Activated naive CD4-positive, alpha-beta T cell treated with anti-CD3 and anti-CD28 coated beads, Interleukin-2, amount 50 U/mL, for 24 hours (primary cell): ENCODE data around the gene S1PR4.
"Not testable (repeated sequence)": the region's sequence is repeated elsewhere in the genome, so short reads cannot be mapped to it uniquely, and the experiment has no call there.

Source experiments
- H3K27ac Mint-ChIP-seq: one replicate; pipeline ENCODE4 v1.8.0; 2021; ENCODE audit warnings: mild to moderate bottlenecking, mixed read lengths
- H3K27me3 Mint-ChIP-seq: one replicate; pipeline ENCODE4 v1.8.0; 2021; ENCODE audit warnings: mixed read lengths
- H3K36me3 Mint-ChIP-seq: one replicate; pipeline ENCODE4 v1.8.0; 2021; ENCODE audit warnings: mixed read lengths
- H3K4me1 Mint-ChIP-seq: one replicate; pipeline ENCODE4 v1.8.0; 2021; ENCODE audit warnings: mixed read lengths
- H3K4me3 Mint-ChIP-seq: one replicate; pipeline ENCODE4 v1.8.0; 2021; ENCODE audit warnings: mild to moderate bottlenecking, mixed read lengths
- H3K9me3 Mint-ChIP-seq: one replicate; pipeline ENCODE4 v1.8.0; 2021; ENCODE audit warnings: mixed read lengths

Gene S1PR4

GRCh38 chr19:3185461-3186159, 7.0 kb downstream of the S1PR4 start, which contains the start of gene NCLN:
TSS of gene NCLN (plus strand) at chr19:3185930. CDS start at chr19:3186031, 101 bp downstream.
- no peaks in the 10 kb centered on the region for H3K27me3 Mint-ChIP-seq
- H3K4me3 Mint-ChIP-seq: peak within 1 kb of the TSS; percentile 98
- peaks cover 52% of the 10 kb centered on the region for H3K4me1 Mint-ChIP-seq
- no peaks in the 10 kb centered on the region for H3K9me3 Mint-ChIP-seq
- peaks cover 6% of the 10 kb centered on the region for H3K36me3 Mint-ChIP-seq
- peak within 1 kb of the TSS; percentile 99 for H3K27ac Mint-ChIP-seq

GRCh38 chr19:3186160-3186688, 7.7 kb downstream of the S1PR4 start:
- Mint-ChIP-seq H3K36me3 (peaks cover 6% of the 10 kb centered on the region), H3K27ac (peak overlapping the region; percentile 87), H3K27me3 (no peaks in the 10 kb centered on the region), H3K9me3 (no peaks in the 10 kb centered on the region), H3K4me3 (peak overlapping the region; percentile 91), H3K4me1 (peaks cover 56% of the 10 kb centered on the region)

GRCh38 chr19:3186891-3187661, 8.5 kb downstream of the S1PR4 start:
- Mint-ChIP-seq H3K4me3 (peak overlapping the region; percentile 91), H3K9me3 (no peaks in the 10 kb centered on the region), H3K36me3 (peaks cover 6% of the 10 kb centered on the region), H3K27ac (peak overlapping the region; percentile 87), H3K4me1 (peaks cover 56% of the 10 kb centered on the region), H3K27me3 (no peaks in the 10 kb centered on the region)

- Mint-ChIP-seq H3K9me3 (no peaks in the 10 kb centered on the region), H3K4me3 (peak overlapping the region; percentile 91), H3K27me3 (no peaks in the 10 kb centered on the region), H3K4me1 (peaks cover 53% of the 10 kb centered on the region), H3K36me3 (peaks cover 6% of the 10 kb centered on the region), H3K27ac (peak overlapping the region; percentile 46)
Observed at GRCh38 chr19:3187662-3188511, 9.3 kb downstream of the S1PR4 start.

- Mint-ChIP-seq H3K27ac (no peak overlapping the region), H3K4me3 (peak overlapping the region; percentile 91), H3K4me1 (peaks cover 47% of the 10 kb centered on the region), H3K9me3 (no peaks in the 10 kb centered on the region), H3K27me3 (no peaks in the 10 kb centered on the region), H3K36me3 (peaks cover 7% of the 10 kb centered on the region)
Observed at GRCh38 chr19:3188627-3189596, 10.3 kb downstream of the S1PR4 start.

- Mint-ChIP-seq H3K4me1 (peaks cover 37% of the 10 kb centered on the region), H3K9me3 (no peaks in the 10 kb centered on the region), H3K27ac (no peak overlapping the region), H3K4me3 (no peak overlapping the region), H3K27me3 (no peaks in the 10 kb centered on the region), H3K36me3 (peaks cover 4% of the 10 kb centered on the region)
Observed at GRCh38 chr19:3189702-3190469, 11.3 kb downstream of the S1PR4 start.

- Mint-ChIP-seq H3K9me3 (no peaks in the 10 kb centered on the region), H3K4me3 (no peak overlapping the region), H3K27ac (no peak overlapping the region), H3K27me3 (no peaks in the 10 kb centered on the region), H3K4me1 (peaks cover 31% of the 10 kb centered on the region), H3K36me3 (peaks cover 4% of the 10 kb centered on the region)
Observed at GRCh38 chr19:3190470-3190770, 11.9 kb downstream of the S1PR4 start.

GRCh38 chr19:3190921-3191805, 12.6 kb downstream of the S1PR4 start:
- peak overlapping the region; percentile 19 for H3K4me3 Mint-ChIP-seq
- no peaks in the 10 kb centered on the region for H3K9me3 Mint-ChIP-seq
- H3K36me3 Mint-ChIP-seq: peaks cover 4% of the 10 kb centered on the region
- peaks cover 31% of the 10 kb centered on the region for H3K4me1 Mint-ChIP-seq
- H3K27ac Mint-ChIP-seq: no peak overlapping the region
- H3K27me3 Mint-ChIP-seq: no peaks in the 10 kb centered on the region

- H3K36me3 Mint-ChIP-seq, H3K27ac Mint-ChIP-seq, H3K27me3 Mint-ChIP-seq, H3K9me3 Mint-ChIP-seq, H3K4me3 Mint-ChIP-seq: not testable (repeated sequence)
- peaks cover 29% of the 10 kb centered on the region for H3K4me1 Mint-ChIP-seq
Observed at GRCh38 chr19:3191806-3192104, 13.2 kb downstream of the S1PR4 start.

GRCh38 chr19:3192228-3192635, 13.7 kb downstream of the S1PR4 start:
- no peak overlapping the region for H3K27ac Mint-ChIP-seq
- H3K4me1 Mint-ChIP-seq: peaks cover 24% of the 10 kb centered on the region
- H3K27me3 Mint-ChIP-seq: no peaks in the 10 kb centered on the region
- no peak overlapping the region for H3K4me3 Mint-ChIP-seq
- no peaks in the 10 kb centered on the region for H3K9me3 Mint-ChIP-seq
- peaks cover 4% of the 10 kb centered on the region for H3K36me3 Mint-ChIP-seq

- no peak overlapping the region for H3K27ac Mint-ChIP-seq
- H3K4me1 Mint-ChIP-seq: peaks cover 20% of the 10 kb centered on the region
- H3K27me3 Mint-ChIP-seq: no peaks in the 10 kb centered on the region
- H3K4me3 Mint-ChIP-seq: no peak overlapping the region
- H3K9me3 Mint-ChIP-seq: no peaks in the 10 kb centered on the region
- peaks cover 4% of the 10 kb centered on the region for H3K36me3 Mint-ChIP-seq
Observed at GRCh38 chr19:3192684-3193083, 14.1 kb downstream of the S1PR4 start.

GRCh38 chr19:3193256-3194105, 14.9 kb downstream of the S1PR4 start:
- Mint-ChIP-seq H3K27ac (no peak overlapping the region), H3K4me1 (peaks cover 12% of the 10 kb centered on the region), H3K9me3 (no peaks in the 10 kb centered on the region), H3K27me3 (no peaks in the 10 kb centered on the region), H3K36me3 (peaks cover 4% of the 10 kb centered on the region), H3K4me3 (no peak overlapping the region)
